Stimulated activated naive CD4-positive, alpha-beta T cell treated with Interleukin-2 at 50 U/mL for 16 hours (primary cell): ENCODE data around the gene GNRHR.
"Not testable (repeated sequence)": the region's sequence is repeated elsewhere in the genome, so short reads cannot be mapped to it uniquely, and the experiment has no call there.

Experiments
- DNase-seq: peaks from one replicate; lab custom pipeline; 2025; lab: John Stamatoyannopoulos, UW

The GNRHR gene

GRCh38 chr4:67754288-67754687, at the start of gene GNRHR:
GNRHR (minus strand) TSS chr4:67754388; CDS start chr4:67754335, 53 bp downstream.
- no peak for DNase-seq

- no peak for DNase-seq
Measured at GRCh38 chr4:67796810-67797209, 42.6 kb upstream of the GNRHR start.

- no peak for DNase-seq
Measured at GRCh38 chr4:67790721-67791120, 36.5 kb upstream of the GNRHR start.

GRCh38 chr4:67787311-67787710, 33.1 kb upstream of the GNRHR start:
- DNase-seq = no peak

- no peak for DNase-seq
Measured at GRCh38 chr4:67785528-67785927, 31.3 kb upstream of the GNRHR start.

- DNase-seq = no peak
Measured at GRCh38 chr4:67779631-67780030, 25.4 kb upstream of the GNRHR start.

GRCh38 chr4:67776746-67777145, 22.6 kb upstream of the GNRHR start:
- DNase-seq = no peak

- DNase-seq = no peak
Measured at GRCh38 chr4:67770422-67770821, 16.2 kb upstream of the GNRHR start.

GRCh38 chr4:67765928-67766327, 11.7 kb upstream of the GNRHR start:
- DNase-seq = no peak

GRCh38 chr4:67765401-67765800, 11.2 kb upstream of the GNRHR start:
- DNase-seq = no peak

GRCh38 chr4:67764183-67764582, 10.0 kb upstream of the GNRHR start:
- DNase-seq = no peak

GRCh38 chr4:67762086-67762485, 7.9 kb upstream of the GNRHR start:
- no peak for DNase-seq

GRCh38 chr4:67756991-67757390, 2.8 kb upstream of the GNRHR start:
- not testable (repeated sequence) for DNase-seq

- no peak for DNase-seq
Measured at GRCh38 chr4:67755974-67756373, 1.8 kb upstream of the GNRHR start.

- DNase-seq = no peak
Measured at GRCh38 chr4:67751260-67751659, 2.9 kb downstream of the GNRHR start.

- DNase-seq = no peak
Measured at GRCh38 chr4:67750691-67751090, 3.5 kb downstream of the GNRHR start.

- no peak for DNase-seq
Measured at GRCh38 chr4:67749286-67749685, 4.9 kb downstream of the GNRHR start.

GRCh38 chr4:67746797-67747495, 7.2 kb downstream of the GNRHR start:
- DNase-seq = no peak

GRCh38 chr4:67744561-67745283, 9.5 kb downstream of the GNRHR start:
- DNase-seq = no peak

GRCh38 chr4:67743194-67743593, 11.0 kb downstream of the GNRHR start:
- DNase-seq = no peak

- DNase-seq = no peak
Measured at GRCh38 chr4:67736262-67736661, 17.9 kb downstream of the GNRHR start.

- DNase-seq = no peak
Measured at GRCh38 chr4:67735325-67735724, 18.9 kb downstream of the GNRHR start.

- DNase-seq = not testable (repeated sequence)
Measured at GRCh38 chr4:67730511-67730910, 23.7 kb downstream of the GNRHR start.
